NCI-H1092 (cell line): ENCODE data around the gene ATP7B.
"Not testable (repeated sequence)": the region's sequence is repeated elsewhere in the genome, so short reads cannot be mapped to it uniquely, and the experiment has no call there.

ENCODE experiments used
- DNase-seq: peaks from one replicate; lab custom pipeline; 2025; lab: John Stamatoyannopoulos, UW

Gene ATP7B

GRCh38 chr13:52006523-52007245 is 4.6 kb downstream of the ATP7B start:
- no peak for DNase-seq

DNA sequence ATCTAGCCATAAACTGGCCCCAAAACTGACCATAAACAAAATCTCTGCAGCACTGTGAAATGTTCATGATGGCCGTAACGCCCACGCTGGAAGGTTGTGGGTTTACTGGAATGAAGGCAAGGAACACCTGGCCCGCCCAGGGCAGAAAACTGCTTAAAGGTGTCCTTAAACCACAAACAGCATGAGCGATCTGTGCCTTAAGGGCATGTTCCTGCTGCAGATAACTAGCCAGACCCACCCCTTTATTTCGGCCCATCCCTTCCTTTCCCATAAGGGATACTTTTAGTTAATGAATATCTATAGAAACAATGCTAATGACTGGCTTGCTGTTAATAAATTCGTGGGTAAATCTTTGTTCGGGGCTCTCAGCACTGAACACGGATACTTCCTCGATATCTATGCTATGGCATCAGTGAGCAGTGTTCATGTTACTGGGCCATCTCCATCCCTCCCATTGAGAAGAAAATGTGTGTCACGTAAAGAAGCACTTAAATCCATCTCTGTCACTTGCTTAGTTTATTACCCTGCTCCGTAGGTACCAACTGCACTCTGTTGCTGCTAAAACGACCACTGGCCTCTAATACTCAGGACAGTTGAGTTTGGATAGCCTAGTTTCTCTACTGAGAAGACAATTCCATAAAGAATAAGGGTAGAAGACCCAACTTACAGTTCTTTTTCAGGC is 5.3 kb downstream of the ATP7B start:
- no peak for DNase-seq

GRCh38 chr13:52004511-52005170 is 6.6 kb downstream of the ATP7B start:
- DNase-seq = no peak

GRCh38 chr13:52003541-52003940 is 7.7 kb downstream of the ATP7B start:
- no peak for DNase-seq

GRCh38 chr13:52002361-52002760 is 8.9 kb downstream of the ATP7B start:
- DNase-seq = no peak

GRCh38 chr13:52001120-52001731 is 10.0 kb downstream of the ATP7B start:
- DNase-seq = no peak

- no peak for DNase-seq
Measured at GRCh38 chr13:51999921-52000320, 11.3 kb downstream of the ATP7B start.

- no peak for DNase-seq
Measured at GRCh38 chr13:51999510-51999911, 11.7 kb downstream of the ATP7B start.

- DNase-seq = no peak
Measured at GRCh38 chr13:51998723-51999509, 12.3 kb downstream of the ATP7B start.

- DNase-seq = no peak
Measured at GRCh38 chr13:51997641-51998330, 13.5 kb downstream of the ATP7B start.

DNA sequence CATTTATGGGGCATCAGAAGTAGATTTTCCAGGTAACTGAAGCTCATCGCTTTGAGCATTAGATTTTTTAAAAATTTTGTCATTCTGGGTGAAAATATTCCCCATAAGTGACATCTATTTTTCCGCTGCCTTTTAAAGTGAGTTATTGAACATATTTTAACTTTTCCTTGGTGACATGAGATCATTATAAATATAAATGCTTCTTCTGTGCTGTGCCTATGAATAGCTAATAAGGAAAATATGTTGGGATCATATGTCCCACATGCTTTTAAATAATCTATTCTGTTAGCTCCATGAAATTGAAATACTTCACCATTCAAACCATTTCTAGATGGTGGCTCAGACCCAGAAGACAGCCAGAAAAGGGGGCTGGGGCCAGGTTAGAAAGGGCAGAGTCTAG is 14.1 kb downstream of the ATP7B start:
- DNase-seq = no peak

DNA sequence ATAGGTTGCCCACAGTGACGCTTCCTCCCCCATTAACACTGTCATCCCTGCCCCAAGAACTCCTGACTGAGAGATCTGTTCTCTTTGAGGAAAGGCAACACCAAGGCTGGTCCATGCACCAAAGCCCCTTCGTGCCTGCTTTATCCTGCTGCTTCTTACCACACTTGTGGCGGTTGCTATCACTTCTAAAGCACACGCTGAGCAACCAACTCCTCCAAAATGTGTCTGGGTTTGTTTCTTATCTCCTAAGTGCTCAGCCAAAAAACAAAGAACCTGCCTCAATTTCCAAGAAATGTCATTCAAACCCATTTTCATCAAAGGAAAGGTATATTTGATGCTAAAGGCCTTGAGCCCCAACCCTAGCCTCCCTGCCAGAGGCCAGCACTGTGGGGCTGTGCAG is 14.6 kb downstream of the ATP7B start:
- DNase-seq = no peak

DNA sequence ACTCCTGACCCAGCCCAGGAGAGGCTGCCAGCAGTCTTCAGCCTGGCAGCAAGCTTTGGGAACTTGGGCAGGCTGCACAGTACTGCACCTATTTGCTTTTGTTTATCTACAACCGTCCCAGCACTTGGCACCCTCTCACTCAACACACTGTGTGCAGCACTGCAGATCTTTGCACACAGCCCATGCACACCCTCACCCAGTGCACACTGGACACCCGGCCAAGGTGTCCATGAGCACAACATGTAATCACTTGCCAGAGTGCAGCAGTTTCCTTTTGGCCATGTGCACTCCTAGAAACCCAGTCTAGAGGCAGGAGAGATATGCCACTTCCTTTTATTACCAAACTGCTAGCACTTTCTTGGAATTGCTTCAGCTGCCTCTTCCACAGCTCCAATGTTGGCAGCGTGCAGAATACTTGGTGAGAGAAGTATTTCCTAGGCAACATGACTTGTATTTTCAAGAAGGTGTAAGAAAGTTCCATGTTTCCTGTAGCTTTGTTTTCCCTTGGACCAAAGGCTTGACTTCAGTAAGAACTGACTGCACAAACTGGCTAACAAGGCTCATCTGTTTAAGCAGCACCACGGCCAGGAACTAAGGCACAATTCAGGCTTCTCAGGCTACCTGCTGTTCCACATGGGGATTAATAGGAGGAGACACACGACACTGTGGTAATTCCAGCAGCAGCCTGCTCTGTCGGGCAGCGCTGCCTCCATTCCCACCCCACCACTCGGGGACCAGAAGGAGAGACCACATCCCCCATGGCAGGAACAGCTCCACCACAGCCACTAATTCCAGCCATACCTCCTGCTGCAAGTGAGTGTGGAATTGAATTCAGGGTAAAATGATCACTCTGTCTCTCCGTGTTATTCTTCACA is 15.3 kb downstream of the ATP7B start:
- no peak for DNase-seq

DNA sequence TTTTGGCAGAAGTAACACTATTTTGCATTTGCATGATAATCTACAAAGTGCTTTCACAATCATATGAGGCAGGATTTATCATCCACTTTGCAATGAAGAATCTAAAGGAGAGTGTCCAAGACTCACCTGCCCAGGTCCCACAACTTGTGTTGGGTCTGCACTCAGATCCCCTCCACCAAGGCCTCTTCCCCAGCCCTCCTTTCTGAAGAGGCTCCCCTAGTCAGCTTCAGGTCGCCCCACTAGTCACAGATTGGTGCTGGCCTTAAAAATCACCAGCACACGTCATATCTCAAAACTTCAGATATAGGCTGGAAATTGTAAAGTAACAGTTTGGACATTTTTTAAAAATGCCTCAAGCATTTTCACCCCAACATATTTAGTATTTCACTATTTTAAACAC is 17.5 kb downstream of the ATP7B start:
- DNase-seq = no peak

DNA sequence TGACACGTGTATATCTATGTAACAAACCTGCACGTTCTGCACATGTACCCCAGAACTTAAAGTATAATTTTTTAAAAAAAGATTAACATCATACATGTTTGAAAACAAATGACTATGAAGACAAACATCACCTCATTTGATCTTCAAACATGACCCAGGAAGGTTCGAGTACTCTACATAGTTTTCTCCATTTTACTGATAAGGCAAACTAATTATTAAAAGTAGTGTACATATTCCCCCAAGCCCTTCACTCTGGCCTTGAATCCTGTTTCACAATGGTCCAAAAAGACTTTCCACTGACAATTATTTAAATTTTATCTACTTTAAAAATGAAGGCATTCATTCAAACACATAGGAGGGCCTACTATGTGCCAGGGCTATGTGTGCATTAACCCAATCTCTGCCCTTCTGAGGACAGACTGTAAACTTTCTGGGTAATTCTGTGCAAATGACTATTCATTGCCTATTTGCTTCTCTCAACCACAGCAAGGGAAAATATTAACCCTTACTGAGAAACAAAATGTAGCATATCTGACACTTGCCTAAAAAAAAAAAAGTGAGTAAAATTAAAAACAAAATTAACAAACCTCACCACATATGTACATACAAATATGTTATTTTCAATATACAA is 22.1 kb downstream of the ATP7B start:
- no peak for DNase-seq

GRCh38 chr13:51984904-51985303 is 26.3 kb downstream of the ATP7B start:
- not testable (repeated sequence) for DNase-seq

- not testable (repeated sequence) for DNase-seq
Measured at GRCh38 chr13:51983292-51983691, 28.0 kb downstream of the ATP7B start.

DNA sequence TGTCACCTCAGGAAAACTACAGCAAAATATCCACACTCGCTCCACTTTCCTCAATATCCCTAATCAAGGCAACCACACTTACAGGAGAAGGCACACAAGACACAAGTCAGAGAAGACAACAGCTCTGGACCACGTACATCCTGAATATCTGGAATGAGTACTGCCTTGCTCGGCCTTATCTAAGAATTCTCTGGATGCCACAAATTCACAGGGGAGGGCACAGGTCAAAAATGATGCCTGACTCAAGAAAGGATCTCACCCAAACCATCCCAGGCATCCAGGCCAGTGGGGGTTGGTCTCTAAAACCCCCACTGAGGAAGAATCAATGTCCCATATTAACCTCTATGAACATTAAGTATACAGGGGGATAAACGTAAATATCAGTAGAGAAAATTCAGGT is 29.9 kb downstream of the ATP7B start:
- no peak for DNase-seq

GRCh38 chr13:51980908-51981307 is 30.3 kb downstream of the ATP7B start:
- no peak for DNase-seq
